ENCODE data around the gene CT45A1. TPM values are rescaled to one million over a fixed set of nuclear protein-coding genes. Genes with fewer than 3 reads are reported as not detected.
"Not testable (repeated sequence)": the region's sequence is repeated elsewhere in the genome, so short reads cannot be mapped to it uniquely, and the experiment has no call there.

CT45A1 gene
- total and polyA plus RNA-seq, 2 of the 8 experiments (the other 6 are each of a cell fraction or from before 2014, with no cell fraction given) = not detected

DNA sequence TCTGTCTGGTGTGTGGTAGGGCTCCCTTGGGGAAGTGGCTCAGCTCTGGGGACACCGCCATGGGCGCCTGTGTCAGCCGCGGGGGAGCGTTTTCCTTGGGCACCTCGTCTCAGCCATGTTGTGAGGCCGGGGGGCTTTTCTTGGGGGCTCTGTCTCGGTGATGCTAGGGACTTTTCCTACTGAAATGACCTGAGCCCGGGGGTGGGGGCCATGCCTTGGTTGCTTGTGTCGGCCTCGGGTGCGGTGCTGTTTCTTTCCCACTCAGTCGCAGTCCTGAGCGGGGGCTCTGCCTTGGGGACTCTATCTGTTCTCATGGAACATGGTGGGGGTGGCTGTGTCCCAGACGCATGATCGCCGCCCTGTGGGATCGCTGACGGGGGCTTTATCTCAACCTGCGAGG lies 356 bp downstream of the CT45A1 start (continued):
- TF ChIP-seq ATF2 (IDR thresholded peaks at IDR 0.05; ENCODE audit: low read length) = no peak

DNA sequence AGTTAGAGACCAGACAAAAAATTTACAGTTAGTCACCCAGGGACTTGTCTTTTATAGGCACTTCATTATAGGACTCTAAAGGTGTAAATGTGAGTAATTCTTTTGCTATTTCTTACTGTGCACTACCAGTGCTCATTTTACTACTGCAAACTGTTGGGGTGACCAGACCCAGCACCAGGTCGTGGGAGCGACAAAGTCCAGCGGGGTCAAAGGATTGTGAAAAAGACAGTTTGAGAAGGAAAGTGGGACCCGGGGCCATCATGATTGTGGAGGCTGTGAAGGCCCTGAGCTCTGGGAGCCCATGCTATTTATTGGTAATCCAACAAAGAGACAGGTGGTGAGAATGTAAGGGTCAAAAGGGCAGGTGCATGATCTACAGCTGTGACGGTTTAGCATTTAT lies 21.2 kb downstream of the CT45A1 start:
- H3K56ac ChIP-seq (replicated peaks; ENCODE audit: insufficient read length, low read depth, low read length); H3K14ac ChIP-seq (ENCODE audit: insufficient read length); H2BK20ac ChIP-seq (ENCODE audit: low read length); H4K91ac ChIP-seq (replicated peaks; ENCODE audit: insufficient read length, low read length); H3K18ac ChIP-seq (ENCODE audit: extremely low read depth, low read length); H2BK120ac ChIP-seq (replicated peaks; ENCODE audit: low read depth, low read length); H3K27me3 ChIP-seq (replicated peaks in 1 of 4; ENCODE audit: control insufficient read depth in 3 of 4, extremely low read depth in 1 of 4, insufficient read depth in 3 of 4, low read length in 3 of 4); H3K23ac ChIP-seq (ENCODE audit: insufficient read length); H3K27ac ChIP-seq (ENCODE audit: low read depth, low read length); H2AFZ ChIP-seq (ENCODE audit: low read length); H4K20me1 ChIP-seq (replicated peaks in 1 of 2; ENCODE audit: control insufficient read depth in 1 of 2, insufficient read depth in 2 of 2, low read length in 2 of 2); H4K8ac ChIP-seq (ENCODE audit: extremely low read depth, insufficient read depth, low read length); H2BK12ac ChIP-seq (ENCODE audit: low read depth, low read length); H3K79me2 ChIP-seq (ENCODE audit: control insufficient read depth in 1 of 2, insufficient read depth in 2 of 2, low read length in 2 of 2); H3K4ac ChIP-seq (replicated peaks; ENCODE audit: insufficient read length, low read depth, low read length); H3K36me3 ChIP-seq (ENCODE audit: control insufficient read depth in 2 of 4, insufficient read depth in 4 of 4, low read length in 3 of 4); H2AK5ac ChIP-seq (ENCODE audit: low read depth, low read length); POLR2A ChIA-PET (ENCODE audit: partially characterized antibody); H4K5ac ChIP-seq (ENCODE audit: insufficient read length, low read depth, low read length); H3K9ac ChIP-seq (replicated peaks in 1 of 4; ENCODE audit: extremely low read depth in 1 of 4, low read depth in 3 of 4, low read length in 3 of 4); CTCF ChIA-PET (ENCODE audit: partially characterized antibody); DNase-seq (ENCODE audit: low read depth in 1 of 2, low spot score in 2 of 2); H2BK15ac ChIP-seq (ENCODE audit: low read length); H3K4me3 ChIP-seq (ENCODE audit: extremely low read depth in 1 of 4, insufficient read depth in 2 of 4, low read depth in 3 of 4, low read length in 4 of 4); H3K4me1 ChIP-seq (replicated peaks in 1 of 4; ENCODE audit: control insufficient read depth in 3 of 4, insufficient read depth in 4 of 4, low read length in 3 of 4); FAIRE-seq; H3K79me1 ChIP-seq (ENCODE audit: low read depth, low read length); H3K23me2 ChIP-seq (ENCODE audit: low read depth, low read length); H3K9me3 ChIP-seq (ENCODE audit: insufficient read depth in 2 of 2, low read depth in 1 of 2, low read length in 1 of 2); H3K4me2 ChIP-seq (ENCODE audit: insufficient read depth in 1 of 2, low read depth in 2 of 2, low read length in 2 of 2); H2BK5ac ChIP-seq (ENCODE audit: low read depth, low read length): not testable (repeated sequence)
- 68% methylated on average over 4 of the region's 5 CpGs; no CpG with 5 or more reads in 1 of the 2 experiments for WGBS, 2 experiments (ENCODE audit: extremely low coverage in 1 of 2, insufficient coverage in 1 of 2, insufficient read length in 1 of 2, insufficient replicate concordance in 2 of 2, low coverage in 1 of 2, low lambda C conversion rate in 2 of 2, missing lambda C conversion rate in 1 of 2)

Measured in H1 (cell line).